ENCODE measurements around the gene SLC27A2.

Gene SLC27A2

DNA sequence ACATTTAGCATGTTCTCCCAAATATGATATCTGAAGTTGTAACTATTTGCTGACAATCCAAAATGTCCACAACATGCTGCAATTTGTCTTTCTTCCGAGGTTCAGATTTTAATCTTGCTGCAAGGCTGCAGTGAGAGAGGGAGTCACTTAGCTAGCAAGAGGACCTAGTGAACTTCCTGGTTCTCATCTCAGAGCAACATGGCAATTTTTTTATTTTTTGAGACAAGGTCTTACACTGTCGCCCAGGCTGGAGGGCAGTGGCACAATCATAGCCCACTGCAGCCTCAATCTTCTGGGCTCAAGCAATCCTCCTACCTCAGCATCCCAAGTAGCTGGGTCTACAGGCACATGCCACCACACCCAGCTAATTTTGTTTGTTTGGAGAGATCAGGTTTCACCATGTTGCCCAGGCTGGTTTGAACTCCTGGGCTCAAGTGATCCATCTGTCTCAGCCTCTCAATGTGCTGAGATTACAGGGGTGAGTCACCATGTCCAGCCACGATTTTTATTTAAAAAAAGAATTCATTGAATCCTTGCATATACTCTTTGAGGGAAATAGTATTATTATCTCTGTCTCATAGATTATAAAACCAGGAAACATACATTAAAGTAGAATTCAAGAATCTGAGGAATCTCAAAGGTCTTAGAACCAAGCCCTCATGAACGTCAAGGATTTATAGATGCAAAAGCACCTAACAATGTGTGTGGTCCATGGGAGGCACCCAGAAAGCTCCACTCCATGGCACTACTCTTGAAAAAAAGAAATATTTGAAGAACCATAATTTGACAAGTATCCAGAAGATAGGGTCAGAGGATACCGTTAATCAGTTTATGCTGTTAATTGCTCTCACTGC, 74.4 kb downstream of the SLC27A2 start:
- H3K4me1 ChIP-seq: no peaks in the 10 kb centered on the region
- H3K36me3 ChIP-seq: no peaks in the 10 kb centered on the region
- no peaks in the 10 kb centered on the region for H3K27me3 ChIP-seq
- intact Hi-C loops (cut with DNase I; ENCODE audit: low total_unique reads): no loop called here
- no peak for DNase-seq
- H3K9me3 ChIP-seq: no peaks in the 10 kb centered on the region
- H3K27ac ChIP-seq: no peak overlapping the region
- TF ChIP-seq, protein P1, sequence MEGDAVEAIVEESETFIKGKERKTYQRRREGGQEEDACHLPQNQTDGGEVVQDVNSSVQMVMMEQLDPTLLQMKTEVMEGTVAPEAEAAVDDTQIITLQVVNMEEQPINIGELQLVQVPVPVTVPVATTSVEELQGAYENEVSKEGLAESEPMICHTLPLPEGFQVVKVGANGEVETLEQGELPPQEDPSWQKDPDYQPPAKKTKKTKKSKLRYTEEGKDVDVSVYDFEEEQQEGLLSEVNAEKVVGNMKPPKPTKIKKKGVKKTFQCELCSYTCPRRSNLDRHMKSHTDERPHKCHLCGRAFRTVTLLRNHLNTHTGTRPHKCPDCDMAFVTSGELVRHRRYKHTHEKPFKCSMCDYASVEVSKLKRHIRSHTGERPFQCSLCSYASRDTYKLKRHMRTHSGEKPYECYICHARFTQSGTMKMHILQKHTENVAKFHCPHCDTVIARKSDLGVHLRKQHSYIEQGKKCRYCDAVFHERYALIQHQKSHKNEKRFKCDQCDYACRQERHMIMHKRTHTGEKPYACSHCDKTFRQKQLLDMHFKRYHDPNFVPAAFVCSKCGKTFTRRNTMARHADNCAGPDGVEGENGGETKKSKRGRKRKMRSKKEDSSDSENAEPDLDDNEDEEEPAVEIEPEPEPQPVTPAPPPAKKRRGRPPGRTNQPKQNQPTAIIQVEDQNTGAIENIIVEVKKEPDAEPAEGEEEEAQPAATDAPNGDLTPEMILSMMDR (IDR thresholded peaks at IDR 0.05): no peak
- H3K4me3 ChIP-seq: no peak overlapping the region

DNA sequence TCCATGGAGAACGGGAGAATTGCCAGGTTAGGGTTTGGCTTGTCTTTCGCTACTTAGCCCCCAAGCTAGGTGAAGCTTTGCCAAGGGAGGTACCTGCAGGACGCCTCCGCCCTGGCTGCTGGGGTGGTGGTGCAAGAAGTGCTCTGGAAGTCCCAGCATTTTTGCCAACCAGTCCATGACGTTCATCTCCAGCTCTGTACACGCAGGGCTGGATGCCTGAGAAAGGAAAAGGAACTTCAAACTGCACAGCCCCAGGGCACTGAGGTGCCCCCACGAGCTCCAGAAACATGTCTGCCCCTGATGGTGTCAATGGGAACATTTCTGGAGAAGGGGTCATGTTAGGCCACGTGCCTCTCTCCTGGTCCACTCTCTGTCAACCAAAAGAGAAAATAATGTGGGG, 75.3 kb downstream of the SLC27A2 start:
- Histone ChIP-seq H3K4me1 (no peaks in the 10 kb centered on the region), H3K9me3 (no peaks in the 10 kb centered on the region), H3K36me3 (no peaks in the 10 kb centered on the region), H3K27me3 (no peaks in the 10 kb centered on the region), H3K4me3 (no peak overlapping the region), H3K27ac (no peak overlapping the region)
- intact Hi-C loops (cut with DNase I; ENCODE audit: low total_unique reads): no loop called here
- TF ChIP-seq, protein P1 (IDR thresholded peaks at IDR 0.05): no peak
- no peak for DNase-seq

DNA sequence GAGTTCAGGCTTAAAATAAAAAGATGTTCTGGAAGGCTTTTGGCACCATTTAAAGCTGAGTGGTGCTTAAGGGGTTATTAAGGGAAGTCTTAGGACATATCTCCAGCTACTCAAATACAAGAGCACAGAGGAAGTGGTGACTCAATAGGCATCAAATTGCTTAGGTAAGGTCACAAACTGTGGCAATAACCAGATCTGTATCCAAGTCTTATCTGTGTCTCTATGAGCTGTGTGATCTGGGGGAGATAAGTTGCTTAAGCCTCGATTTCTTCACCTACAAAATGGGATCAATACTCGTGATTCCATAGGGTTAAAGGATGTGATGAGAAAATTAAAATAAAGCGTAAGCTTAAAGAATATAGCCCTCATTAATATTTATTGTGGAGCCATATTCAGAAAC, 75.9 kb downstream of the SLC27A2 start:
- TF ChIP-seq, protein P1 (IDR thresholded peaks at IDR 0.05): no peak
- no peaks in the 10 kb centered on the region for H3K4me1 ChIP-seq
- intact Hi-C loops (cut with DNase I; ENCODE audit: low total_unique reads): no loop called here
- H3K36me3 ChIP-seq: no peaks in the 10 kb centered on the region
- no peak overlapping the region for H3K27ac ChIP-seq
- H3K27me3 ChIP-seq: peaks cover 0 to 2% of the 10 kb centered on the region in 2 donors
- H3K9me3 ChIP-seq: no peaks in the 10 kb centered on the region
- no peak overlapping the region for H3K4me3 ChIP-seq
- DNase-seq: no peak

DNA sequence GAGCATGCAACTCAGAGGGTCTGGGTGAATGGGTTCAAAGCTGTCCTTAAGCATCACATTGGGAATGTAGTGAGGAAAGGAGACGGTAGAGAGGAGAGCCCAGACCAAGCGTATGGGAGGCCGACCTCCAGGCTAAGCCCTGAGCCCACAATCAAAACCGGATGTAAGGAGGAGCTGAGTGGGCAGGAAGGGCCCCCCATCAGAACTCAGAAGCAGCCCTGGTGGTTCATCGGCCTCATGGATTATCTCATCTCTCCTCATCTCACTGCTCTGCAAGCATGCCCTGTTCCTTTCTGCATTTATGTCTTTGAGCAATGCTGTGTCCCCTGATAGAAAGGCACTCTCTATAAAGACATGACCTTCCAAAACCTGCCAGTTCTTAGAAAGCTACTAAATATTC, 77.3 kb downstream of the SLC27A2 start:
- no peaks in the 10 kb centered on the region for H3K4me1 ChIP-seq
- H3K4me3 ChIP-seq: no peak overlapping the region
- peaks cover 0 to 2% of the 10 kb centered on the region in 2 donors for H3K27me3 ChIP-seq
- H3K27ac ChIP-seq: no peak overlapping the region
- no peaks in the 10 kb centered on the region for H3K9me3 ChIP-seq
- intact Hi-C loops (cut with DNase I; ENCODE audit: low total_unique reads): no loop called here
- H3K36me3 ChIP-seq: no peaks in the 10 kb centered on the region
- DNase-seq: no peak
- TF ChIP-seq, protein P1 (IDR thresholded peaks at IDR 0.05): no peak

DNA sequence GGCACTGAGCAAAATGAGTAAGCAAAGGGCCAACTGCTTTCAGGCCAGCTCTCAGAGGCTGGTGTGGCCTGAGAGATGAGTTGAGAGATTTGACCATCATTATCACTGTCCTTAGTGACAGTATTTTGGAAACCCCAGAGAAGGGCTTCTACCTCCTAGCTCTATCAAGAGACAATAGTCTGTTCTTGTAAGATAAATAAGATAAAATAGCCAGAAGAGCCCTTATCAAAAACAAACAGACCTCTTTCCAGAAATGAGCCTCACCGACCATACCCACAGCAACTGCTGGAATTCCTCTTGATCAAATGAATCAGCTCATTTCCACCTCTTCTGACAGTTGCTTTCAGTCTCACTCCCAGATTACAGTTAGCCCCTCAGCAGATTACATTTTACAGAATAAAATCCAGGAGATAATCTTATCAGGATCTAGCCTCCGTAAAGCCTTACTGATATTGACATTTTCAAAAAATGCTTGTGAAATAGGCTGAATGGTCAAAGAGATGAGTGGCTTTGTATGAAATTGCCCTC, 79.0 kb downstream of the SLC27A2 start:
- Histone ChIP-seq H3K4me1 (no peaks in the 10 kb centered on the region), H3K27ac (no peak overlapping the region), H3K9me3 (no peaks in the 10 kb centered on the region), H3K27me3 (peaks cover 0 to 8% of the 10 kb centered on the region in 2 donors), H3K4me3 (no peak overlapping the region), H3K36me3 (no peaks in the 10 kb centered on the region)
- DNase-seq: no peak
- intact Hi-C loops (cut with DNase I; ENCODE audit: low total_unique reads): no loop called here
- TF ChIP-seq, protein P1 (IDR thresholded peaks at IDR 0.05): no peak
